ENCODE results near the gene JHY.
A peak's percentile ranks its signal among the peaks of the same experiment; 100 is the strongest.
"Not testable (repeated sequence)": the region's sequence is repeated elsewhere in the genome, so short reads cannot be mapped to it uniquely, and the experiment has no call there.

Gene JHY

GRCh38 chr11:122882189-122882856, at the start of gene JHY:
Gene JHY, plus strand, starts transcription at chr11:122882759. Its CDS starts 3,091 bp downstream, at chr11:122885850.
- DNase-seq, result peak; percentile 54

DNA sequence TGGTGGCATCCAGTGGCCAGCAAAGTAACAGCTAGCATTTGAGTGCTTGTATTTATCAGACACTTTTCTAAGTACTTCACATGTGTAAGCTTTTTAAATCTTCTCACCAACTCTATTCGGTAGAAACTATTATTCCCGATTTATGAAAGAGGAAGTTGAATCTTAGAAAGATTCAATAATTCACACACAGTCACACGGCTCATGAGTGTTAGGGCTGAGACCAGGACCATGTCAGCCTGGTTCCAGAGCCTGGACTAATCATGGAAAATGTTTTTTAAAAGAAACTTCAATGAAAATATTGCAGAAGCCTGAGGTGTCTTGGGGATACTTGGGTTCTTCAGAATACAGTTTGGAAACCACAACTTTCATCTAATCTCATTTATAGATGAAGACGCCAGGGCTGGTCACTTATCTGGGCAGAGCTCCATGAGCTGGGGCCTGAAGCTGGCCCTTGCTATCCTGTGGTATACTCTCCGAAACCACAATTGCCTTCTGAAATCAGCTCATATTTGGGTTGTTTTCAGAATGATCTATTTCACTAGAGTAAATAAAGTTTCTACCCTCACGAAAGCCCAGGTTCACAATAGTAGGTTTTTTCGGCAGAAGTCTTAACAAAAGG, 48.6 kb upstream of the JHY start:
- DNase-seq, result no peak

GRCh38 chr11:122836916-122837315, 45.6 kb upstream of the JHY start:
- no peak for DNase-seq

GRCh38 chr11:122837528-122838346, 44.8 kb upstream of the JHY start:
- no peak for DNase-seq

DNA sequence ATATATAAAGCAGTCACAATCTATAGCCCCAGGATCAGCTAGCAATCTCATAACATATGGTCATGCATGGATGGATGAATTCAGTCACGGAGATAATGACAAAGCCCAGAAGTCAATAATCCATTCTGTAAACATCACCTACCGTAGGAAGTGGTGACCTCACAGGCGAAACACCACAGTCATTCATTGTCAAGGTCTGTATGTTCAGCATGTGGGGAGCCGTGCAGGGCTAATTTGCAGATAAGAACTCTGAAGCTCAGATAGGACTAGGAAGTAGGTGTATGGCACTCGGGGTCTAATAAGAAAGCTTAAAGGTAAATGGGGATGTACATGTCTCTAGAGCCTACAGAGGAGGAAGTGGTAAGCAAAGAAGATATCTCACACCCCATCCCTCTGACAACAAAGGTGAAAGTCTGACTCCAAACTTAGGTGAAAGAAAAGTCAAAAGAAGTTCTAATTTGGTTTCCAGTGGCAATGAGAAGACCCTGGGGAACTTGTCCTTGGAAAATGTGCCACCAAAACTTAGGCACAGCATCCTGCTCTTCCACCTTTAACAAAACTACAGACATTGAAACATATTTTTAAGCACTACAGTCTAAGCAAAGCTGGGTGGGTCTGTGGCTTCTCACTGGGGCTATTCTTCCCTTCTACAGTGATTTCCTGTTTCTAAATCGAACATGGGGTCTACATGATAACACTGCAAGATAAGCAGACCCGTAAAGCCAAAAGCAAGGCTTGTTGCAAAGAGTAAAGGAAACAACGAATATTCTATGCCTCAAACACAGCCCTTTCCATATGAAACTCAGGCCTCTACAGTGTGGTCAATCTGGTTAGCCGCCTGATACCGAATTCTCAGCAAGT, 39.0 kb upstream of the JHY start:
- DNase-seq, result no peak

GRCh38 chr11:122847466-122847865, 35.1 kb upstream of the JHY start:
- DNase-seq, result no peak

GRCh38 chr11:122848186-122848585, 34.4 kb upstream of the JHY start:
- no peak for DNase-seq

- DNase-seq, result no peak
Observed at GRCh38 chr11:122850076-122850631, 32.4 kb upstream of the JHY start.

DNA sequence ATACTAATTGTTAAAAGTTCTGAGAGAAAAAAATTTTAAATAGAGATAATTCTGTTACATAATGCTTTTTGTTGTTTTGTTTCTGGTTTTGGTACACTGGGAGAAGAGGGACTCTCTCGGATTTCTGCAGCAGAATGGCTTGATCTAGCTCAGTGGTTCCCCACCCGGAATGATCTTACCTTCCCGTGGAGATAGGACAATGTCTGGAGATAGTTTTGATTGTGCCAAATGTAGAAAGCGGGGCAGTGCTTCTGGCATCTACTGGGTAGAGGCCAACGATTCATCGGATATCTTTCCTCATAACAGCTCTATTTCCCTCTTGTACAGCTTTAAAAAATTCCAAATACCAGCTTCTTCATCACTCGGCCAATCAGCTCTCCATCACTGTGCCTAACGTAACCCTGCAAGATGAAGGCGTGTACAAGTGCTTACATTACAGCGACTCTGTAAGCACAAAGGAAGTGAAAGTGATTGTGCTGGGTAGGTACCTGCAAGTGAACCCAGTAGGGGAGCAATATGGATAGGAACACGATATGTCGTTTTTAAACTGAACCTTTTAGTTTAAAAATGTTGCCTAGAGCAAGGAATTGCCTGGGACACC, 31.1 kb upstream of the JHY start:
- DNase-seq, result no peak

DNA sequence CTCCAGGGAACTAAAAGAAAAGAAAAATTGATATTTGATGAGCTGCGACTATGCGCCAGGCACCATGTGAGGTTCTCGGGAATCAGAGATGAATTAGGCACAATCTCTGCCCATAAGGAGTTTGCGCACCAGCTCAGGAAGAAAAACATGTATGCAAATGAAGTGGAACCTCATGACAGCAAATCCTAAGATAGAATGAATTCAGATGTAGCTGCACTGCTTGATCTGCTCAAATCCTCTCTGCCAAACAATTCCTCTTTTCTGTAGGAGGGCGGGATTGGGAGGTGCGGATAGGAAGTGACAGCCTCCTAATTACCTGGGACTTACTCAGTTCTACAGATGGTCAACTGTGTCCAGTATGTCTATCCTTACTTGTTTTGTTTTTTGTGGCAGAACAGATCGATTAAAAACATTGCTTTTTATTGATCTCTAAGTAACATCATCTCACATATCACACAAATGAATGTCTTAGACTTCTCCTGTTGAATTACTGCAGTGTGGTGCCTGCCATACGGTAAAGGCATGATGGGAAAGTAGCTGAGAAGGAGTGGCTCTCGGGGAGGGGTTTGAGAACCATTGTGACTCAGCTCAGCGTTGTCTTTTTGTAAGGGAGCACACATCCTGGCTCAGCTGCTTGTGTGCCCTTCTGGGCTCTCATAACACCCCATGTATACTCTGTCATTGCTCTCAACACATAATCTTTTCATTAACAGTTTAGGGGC, 30.3 kb upstream of the JHY start:
- DNase-seq, result no peak

DNA sequence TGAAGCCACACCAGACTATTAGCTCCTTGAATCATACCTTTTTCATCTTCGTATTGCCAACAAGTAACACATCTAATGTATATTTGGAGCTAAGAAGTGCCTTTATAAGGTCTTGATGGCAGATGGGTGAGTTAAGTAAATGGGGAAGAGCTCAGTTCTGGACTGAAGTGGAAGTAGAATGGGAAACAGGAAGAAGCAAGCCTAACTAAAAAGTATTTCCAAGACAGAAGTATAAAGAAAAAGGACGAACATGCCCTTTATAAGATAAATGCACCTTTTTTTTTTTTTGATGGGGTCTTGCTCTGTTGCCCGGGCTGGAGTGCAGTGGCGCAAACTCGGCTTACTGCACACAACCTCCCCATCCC, 29.8 kb upstream of the JHY start:
- no peak for DNase-seq

GRCh38 chr11:122853261-122853660, 29.3 kb upstream of the JHY start:
- no peak for DNase-seq

GRCh38 chr11:122853971-122854446, 28.6 kb upstream of the JHY start:
- peak; percentile 78 for DNase-seq

DNA sequence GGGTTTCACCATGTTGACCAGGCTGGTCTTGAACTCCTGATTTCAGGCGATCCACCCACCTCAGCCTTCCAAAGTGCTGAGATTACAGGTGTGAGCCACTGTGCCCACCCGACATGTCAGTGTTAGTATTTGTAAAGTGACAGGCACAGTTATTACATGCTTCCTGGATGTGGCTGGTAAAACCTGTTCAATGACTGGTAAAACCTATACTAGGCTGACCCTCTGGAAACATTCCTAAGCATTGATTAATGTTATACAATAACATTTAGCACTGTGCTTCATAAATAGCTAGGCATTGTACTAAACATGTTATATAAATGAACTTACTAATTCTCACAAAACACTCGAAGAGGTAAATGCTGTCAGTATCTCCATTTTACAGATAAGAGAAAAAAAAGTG, 20.9 kb upstream of the JHY start:
- DNase-seq, result no peak

GRCh38 chr11:122862091-122862490, 20.5 kb upstream of the JHY start:
- no peak for DNase-seq

- DNase-seq, result not testable (repeated sequence)
Observed at GRCh38 chr11:122863154-122863553, 19.4 kb upstream of the JHY start.

GRCh38 chr11:122863704-122864326, 18.7 kb upstream of the JHY start:
- peak; percentile 45 for DNase-seq

- DNase-seq, result no peak
Observed at GRCh38 chr11:122864386-122865115, 18.0 kb upstream of the JHY start.

- DNase-seq, result no peak
Observed at GRCh38 chr11:122869622-122870021, 12.9 kb upstream of the JHY start.

- no peak for DNase-seq
Observed at GRCh38 chr11:122871302-122871701, 11.3 kb upstream of the JHY start.

All from retina (tissue), 1 donor.